ENCODE data around the gene ABHD8.

DNA sequence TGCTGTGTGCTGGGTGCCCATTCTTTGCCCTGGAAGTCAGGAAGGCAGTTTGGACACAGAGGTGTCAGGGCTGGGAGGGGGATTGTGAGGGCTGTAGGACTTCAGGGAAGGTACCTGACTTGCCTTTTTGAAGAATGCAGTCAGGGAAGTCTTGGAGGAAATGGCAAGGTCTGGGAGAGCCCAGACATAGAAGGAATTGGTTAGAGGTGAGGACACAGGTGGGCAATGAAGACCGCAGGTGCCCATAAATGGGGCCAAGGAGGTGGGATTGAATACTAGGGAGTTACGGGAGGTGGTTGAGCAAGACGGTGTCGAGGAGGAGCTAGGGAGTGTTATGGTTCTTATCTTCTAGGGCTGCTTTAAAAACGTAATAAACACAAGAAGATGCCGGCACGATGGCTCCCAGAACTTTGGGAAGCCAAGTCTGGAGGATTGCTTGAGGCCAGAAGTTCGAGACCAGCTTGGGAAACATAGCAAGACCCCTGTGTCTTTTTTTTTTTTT lies 4.7 kb upstream of the ABHD8 start:
- TF ChIP-seq, protein P1, sequence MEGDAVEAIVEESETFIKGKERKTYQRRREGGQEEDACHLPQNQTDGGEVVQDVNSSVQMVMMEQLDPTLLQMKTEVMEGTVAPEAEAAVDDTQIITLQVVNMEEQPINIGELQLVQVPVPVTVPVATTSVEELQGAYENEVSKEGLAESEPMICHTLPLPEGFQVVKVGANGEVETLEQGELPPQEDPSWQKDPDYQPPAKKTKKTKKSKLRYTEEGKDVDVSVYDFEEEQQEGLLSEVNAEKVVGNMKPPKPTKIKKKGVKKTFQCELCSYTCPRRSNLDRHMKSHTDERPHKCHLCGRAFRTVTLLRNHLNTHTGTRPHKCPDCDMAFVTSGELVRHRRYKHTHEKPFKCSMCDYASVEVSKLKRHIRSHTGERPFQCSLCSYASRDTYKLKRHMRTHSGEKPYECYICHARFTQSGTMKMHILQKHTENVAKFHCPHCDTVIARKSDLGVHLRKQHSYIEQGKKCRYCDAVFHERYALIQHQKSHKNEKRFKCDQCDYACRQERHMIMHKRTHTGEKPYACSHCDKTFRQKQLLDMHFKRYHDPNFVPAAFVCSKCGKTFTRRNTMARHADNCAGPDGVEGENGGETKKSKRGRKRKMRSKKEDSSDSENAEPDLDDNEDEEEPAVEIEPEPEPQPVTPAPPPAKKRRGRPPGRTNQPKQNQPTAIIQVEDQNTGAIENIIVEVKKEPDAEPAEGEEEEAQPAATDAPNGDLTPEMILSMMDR (IDR thresholded peaks at IDR 0.05): no peak
- no peak for TF ChIP-seq POLR2A (IDR thresholded peaks at IDR 0.05)

Measured in Peyer's patch (tissue), 4 donors.